Measurements from ENCODE around the gene DROSHA. TPM values are rescaled to one million over a fixed set of nuclear protein-coding genes. Genes with fewer than 3 reads are reported as not detected.
"Not testable (repeated sequence)": the region's sequence is repeated elsewhere in the genome, so short reads cannot be mapped to it uniquely, and the experiment has no call there.

DROSHA gene
- total RNA-seq, 1 donor from 2014 or later: 68.8 TPM

DNA sequence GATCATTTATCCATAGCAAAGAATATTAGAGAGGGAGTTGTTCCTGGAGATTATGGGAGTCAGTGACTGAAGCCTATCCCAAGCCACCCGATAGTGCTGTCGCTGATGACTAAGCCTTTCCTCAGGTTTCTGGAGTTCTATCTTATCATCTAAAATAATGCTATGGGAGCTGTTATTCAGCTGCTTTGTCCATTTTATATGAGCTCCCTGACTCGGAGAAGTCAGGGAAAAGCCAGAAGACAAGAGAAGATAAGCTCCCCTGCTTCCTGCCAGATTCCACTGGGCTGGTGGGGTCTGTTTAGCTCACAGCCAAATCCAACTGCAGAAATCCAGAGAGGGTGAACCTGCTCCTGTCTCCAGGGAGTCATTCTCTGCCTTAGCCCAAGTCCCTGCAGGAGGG is 148.2 kb downstream of the DROSHA start:
- intact Hi-C loops (cut with micrococcal nuclease): no loop called here

DNA sequence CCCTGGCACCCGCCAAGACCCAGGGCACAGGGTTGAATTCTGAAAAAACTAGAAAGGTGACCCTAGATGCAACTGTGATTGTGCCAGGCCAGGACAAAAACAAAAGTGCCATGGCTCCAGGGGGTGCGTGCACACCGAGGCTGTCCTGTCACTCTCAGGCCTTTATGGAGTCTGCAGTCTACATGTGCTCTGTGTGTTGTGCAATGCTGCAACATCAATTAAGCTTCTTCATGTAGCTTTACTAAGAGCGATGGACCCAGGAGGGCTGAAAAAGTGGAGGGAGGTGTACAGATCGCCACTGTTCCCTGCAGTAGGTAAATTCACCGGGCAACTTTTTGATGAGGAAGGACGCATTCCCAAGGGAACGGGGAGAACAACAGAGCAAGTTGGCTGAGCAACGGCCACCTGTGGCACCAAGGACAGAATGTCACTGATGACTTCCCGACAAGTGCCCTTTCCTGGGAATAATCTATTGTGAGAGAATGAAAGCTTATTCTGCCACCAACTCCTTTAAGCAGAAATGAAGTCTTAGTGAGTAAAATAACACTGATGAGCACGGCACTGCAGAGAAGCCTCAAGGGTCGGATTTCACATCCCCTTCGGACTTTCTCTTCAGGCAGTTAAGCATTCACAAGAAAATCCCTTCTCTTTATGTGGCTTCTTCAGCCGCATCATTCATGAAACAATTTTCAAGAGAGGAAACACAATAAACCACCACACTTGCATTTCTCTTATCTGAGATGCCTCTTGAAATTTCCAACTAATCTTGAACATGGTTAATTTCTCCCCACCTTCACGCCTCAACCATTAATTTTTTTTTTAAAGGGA is 149.6 kb downstream of the DROSHA start:
- intact Hi-C loops (cut with micrococcal nuclease): no loop called here

DNA sequence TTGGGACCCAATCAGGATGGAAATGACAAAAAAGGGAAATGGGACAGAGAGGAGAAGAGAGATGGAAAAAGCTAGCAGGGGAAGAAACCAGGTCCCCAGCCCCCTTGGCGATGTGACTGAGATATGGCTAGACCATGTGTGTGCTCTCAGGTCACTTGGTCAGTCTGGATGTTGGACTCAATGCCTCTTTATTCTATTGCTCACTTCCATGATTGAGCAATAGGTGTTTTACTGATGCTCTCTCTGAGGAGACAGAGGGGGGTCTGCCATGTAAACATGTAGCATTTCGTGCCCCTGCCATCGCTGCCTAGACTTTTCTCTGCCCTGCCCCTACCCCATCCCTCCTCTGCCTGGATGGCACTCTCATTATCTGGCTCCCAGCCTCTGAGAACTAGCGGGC is 150.6 kb downstream of the DROSHA start:
- intact Hi-C loops (cut with micrococcal nuclease): no loop called here

DNA sequence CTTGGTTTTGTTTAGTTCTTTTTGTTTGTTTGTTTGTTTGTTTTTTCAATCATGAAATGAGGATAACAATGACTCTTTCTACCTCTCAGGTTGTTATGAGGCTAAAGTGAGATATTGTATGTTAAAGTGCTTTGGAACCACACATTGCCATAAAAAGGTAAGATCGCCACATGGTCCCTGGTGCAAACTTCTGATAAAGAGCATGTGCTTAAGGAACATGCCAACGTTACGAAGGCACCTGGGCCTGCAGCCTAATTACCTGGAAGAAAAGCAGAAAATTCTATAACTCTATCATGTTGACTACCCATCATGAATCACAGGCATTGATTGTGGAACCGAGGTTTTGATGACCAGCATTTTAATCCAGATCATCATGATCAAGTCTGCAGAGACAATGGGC is 151.8 kb downstream of the DROSHA start:
- intact Hi-C loops (cut with micrococcal nuclease): no loop called here

DNA sequence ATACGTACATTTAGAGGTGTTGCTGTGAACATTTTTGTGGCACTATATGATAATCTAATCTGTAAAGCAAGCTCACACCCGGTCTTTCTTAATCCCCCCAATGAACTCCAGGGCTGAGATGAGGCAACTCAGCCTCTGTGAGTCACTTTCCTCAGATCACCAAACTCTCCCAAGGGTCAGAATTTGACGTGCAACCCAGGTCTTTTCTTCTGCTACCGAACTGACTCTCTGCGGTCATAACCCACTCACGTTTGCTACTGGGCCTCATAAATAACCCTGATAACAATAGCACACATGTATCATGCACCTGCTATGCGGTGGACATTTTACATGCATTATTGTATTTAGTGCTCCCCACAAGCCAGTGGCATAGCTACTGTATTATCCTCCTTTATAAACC is 153.1 kb downstream of the DROSHA start:
- intact Hi-C loops (cut with micrococcal nuclease): no loop called here

DNA sequence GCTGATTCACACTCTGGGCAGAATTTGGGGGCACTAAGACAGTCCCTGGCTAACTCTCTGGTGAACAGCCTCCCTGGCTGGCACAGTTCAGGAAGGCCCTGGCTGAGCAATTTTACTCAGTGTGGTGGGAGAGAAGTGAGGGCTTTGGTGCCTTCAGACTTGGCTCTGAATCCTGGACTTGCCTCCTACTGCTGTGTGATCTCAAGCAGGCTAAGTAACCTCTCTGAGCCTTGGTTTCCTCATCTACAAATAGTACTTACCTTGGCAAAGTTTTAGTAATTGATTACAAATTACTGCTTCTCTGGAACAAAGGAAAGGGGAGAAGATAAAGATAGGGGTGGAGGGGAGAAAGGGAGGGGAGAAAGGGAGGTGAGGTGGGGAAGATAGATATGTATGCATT is 153.8 kb downstream of the DROSHA start:
- intact Hi-C loops (cut with micrococcal nuclease): no loop called here

DNA sequence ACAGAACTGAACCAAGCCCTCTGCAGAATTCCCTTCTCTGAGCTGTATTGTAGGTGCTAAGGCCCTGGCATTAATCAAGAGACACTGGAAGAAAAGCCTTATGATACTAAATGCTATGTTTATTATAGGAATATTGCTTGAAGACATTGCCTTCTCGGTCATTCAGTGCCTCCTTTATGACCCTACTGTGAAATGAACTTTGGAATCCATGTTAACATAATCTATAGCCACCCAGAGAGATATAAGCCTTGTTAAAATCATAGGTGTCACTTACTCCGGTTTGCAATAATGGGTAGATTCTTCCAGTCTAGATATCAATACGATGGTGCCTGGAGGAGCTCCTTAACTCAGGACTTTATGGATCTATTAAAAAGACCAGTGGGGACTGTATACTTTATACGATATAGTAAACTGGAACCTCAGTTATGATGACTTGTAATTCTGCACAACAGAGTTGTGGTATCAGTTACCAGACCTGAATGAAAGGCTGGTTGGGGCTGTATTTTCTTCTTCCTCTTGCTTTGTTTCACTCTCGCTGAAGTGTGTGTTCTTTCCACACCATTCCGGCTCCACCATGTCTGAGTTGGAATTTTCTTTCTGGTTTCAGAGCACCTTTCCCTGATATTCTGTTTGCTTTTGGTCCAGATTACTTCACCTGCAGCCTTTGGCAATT is 154.5 kb downstream of the DROSHA start:
- intact Hi-C loops (cut with micrococcal nuclease): no loop called here

DNA sequence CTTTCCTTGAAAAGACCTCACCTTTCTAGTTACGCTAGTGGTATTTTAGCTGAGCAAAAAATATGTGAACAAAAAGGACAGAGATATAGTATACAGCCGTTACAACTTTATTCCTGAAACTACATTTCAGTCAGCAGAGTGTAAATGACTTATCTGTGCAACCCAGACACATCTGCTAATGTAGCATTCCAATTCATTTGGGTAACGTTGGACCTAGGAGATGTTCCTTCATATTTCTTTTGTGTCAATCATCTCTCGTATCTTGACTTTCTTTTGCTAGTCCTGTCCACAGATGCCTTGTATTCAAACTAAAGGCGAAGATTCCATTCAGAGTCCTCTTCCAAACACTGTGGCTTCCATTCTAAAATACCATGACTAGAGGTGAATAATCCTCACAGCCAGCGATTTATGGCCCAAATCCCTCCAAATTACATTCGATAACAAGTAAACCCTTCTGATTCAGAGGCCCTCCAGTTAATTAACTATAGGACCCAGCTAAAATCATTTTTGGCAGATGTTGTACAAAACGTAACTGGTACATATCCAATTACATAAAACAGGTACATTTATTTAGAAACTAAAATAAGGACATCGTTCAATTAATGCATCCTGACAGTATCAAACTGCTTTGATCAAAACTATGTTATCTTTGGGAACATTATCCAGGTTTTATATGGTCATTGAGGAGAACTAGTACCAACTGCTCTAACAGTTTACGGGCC is 155.7 kb downstream of the DROSHA start:
- intact Hi-C loops (cut with micrococcal nuclease): no loop called here

DNA sequence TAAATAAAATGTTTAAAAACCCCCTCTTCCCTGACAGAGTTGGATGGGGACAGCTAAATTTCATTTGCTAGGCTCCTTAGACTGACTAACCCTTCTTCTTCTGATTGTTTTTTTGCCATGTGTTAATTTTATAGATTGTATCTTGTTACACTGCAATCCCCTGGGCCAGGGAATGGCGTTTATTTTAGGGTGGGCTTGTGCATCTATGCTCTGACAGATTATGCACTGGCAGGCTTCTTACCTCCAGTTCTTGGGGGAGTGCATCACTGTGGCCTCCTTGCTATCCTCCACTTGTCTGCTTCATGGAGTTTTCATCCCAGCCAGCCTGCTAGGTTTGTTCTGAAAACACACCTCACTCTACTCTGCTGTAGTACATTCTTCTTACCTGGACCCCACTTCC is 159.8 kb downstream of the DROSHA start:
- intact Hi-C loops (cut with micrococcal nuclease): no loop called here

DNA sequence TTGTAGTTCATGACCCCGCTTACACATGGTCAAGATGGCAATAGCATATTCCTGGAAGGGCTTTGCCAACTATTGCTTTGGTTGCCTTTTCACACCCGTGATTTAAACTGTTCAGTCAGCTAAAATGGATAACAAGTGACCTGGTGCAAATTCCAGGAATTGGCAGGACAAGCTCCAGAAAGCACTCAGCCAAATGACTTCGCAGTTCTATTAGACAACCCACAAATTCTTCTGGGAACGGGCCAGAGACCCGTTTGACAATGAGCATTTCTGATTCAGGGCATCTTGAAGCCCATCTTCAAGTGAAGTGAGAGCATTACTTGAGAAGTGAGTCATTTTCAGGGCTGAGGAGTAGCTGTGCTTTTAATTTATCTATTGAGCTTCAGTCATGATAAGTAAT is 165.0 kb downstream of the DROSHA start:
- intact Hi-C loops (cut with micrococcal nuclease): no loop called here

DNA sequence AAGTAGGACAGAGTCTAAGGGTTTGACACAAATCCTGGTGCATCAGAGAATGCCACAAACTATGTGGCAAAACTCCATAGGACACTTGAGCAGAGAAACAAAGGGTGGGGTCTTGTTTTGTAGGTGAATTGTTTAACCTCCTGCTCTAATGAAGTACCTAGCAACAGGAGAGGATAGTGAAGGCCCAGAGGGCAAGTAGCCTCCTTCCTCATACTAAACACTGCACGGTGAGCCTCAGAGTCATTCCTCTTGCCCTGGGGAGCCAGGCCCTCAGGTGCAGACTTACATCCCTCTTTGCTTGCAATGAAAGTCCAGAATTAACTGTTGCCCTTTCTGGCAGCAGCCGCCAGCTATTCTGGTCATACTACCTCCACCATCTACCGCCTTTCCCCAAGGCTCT is 166.1 kb downstream of the DROSHA start:
- intact Hi-C loops (cut with micrococcal nuclease): no loop called here

DNA sequence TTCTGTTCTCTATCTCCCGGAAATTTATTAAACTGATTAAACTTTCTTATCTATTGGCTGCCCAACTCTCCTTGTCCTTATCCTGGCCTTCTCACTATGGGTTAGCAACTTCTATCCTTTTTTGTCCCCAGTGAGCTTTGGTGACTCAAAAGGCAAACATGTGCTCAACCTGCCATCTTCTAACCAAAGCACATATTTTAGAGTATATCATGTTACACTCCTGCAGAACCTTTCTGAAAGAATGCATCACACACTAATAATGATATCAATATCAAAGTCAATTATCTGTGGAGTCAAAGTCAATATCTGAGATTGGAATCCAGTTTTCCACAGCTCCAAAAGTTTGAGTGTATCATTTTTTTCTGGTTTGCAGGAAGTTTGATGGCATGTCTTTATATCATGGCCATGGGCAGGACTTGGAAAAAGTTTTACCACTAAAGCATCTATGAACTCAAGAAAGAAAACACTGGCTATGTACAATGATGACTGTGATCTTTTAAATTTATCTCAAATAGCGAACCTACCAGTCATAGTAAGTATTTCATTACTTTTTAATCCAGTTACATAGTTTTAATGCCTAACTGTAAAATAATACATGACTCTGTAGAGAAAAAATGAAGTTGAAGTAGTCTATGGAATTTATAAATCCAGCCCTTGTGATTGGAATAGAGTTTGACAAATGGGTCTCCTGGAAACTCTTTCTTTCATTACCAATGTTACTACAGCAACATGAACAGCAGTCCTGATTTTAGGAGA is 166.8 kb downstream of the DROSHA start:
- intact Hi-C loops (cut with micrococcal nuclease): no loop called here

DNA sequence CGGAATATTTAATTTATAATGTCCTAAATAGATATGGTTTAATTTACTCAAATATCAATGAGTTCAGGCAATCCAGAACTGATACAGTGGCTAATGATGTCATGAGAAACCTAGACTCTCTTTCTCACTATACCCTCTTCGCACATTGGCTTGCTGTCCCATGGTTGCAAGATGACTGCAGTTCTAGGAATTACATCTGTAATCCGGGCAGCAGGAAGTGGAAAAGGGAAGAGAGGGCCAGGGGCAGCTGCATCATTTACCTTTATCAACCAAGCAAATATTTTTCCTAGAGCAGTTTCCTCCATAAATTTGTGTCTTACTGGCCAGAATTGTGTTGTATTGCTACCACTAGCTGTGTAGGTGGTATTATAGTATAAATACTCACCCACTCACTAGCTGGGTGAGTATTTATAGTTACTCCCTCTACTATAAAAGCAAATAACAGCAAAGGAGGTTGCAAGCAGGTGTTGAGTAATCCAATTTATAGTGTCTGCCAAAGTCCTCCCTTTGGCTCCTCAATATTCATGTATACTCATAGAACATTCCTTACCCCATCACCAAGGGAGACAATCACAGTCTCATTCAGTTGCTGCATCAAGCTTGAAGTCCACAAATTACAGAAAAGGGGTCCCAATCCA is 168.8 kb downstream of the DROSHA start:
- intact Hi-C loops (cut with micrococcal nuclease): no loop called here

DNA sequence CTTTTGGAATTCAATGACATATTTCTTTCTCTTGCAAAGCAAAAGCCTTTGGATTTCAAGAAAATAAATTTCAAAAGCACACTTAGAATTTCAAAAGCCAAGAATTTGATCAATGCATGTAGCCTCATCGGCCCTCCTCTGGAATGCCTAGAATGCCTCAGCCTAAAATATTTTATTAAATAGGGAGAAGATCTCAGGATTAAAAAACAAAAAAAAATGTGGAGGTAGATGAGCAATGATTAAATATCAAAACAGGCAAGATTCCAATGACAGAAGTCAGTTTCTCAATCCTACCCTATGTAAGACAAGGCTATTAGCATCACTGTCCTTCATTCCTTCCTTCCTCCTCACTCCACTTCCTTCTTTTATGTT is 169.4 kb downstream of the DROSHA start:
- intact Hi-C loops (cut with micrococcal nuclease): no loop called here

DNA sequence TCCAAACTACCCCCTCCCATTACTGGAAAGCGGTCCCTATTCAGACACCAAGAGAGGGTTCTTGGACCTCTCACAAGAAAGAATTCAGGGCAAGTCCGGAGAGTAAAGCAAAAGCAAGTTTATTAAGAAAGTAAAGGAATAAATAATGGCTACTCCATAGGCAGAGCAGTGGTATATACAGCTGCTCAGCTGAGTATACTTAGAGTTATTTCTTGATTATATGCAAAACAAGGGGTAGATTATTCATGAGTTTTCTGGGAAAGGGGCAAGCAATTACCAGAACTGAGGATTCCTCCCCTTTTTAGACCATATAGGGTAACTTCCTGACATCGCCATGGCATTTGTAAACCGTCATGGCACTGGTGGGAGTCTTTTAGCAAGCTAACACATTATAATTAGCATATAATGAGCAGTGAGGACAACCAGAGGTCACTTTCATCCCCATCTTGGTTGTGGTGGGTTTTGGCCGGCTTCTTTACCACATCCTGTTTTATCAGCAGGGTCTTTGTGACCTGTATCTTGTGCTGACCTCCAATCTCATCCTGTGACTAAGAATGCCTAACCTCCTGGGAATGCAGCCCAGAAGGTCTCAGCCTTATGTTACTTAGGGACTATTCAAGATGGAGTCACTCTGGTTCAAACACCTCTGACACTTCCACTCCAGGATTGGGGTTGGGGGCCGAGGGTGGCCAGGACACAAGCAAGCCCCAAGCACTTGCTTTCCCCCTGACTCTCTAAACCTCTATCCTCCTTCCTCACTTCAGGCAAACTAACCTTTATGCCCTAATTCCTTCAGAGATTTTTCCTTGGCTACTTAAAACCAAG is 170.0 kb downstream of the DROSHA start:
- intact Hi-C loops (cut with micrococcal nuclease): not testable (repeated sequence)

DNA sequence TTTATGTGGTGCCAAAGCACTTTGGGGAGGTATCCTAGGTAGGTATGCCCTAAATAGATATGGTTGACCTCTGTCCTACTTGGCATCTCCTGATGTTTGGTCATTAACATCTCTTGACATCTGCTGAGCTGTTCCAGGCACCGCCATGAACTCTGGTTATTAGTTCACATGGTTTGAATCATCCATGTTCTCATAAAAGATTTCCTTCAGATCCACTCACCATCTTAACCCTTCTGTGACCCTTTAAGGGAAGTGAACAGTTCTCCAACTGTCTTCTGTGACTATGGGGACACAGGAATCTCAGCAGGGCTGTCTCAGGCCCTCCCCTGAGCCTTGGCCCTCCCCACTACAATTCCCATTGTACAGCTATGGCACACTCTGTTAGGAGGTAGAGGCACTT is 170.7 kb downstream of the DROSHA start:
- intact Hi-C loops (cut with micrococcal nuclease): no loop called here

DNA sequence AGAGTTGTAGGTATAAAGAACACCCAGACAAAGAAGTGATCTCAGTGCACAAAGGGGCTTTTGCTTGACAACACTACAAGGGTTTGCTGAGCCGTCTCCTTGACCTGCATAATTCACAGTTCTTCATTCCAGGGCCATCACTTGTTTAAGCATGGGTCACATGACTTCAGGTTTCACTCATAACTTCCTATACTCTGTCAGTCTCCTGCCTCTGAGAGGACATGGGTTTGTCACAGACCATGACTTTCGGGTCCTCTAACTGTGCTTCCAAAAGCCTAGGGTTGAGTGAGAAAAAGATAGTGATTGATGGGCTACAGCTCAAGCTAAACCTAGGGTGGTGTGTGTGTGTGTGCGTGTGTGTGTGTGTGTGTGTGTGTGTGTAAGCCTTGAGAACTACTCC is 172.1 kb downstream of the DROSHA start:
- intact Hi-C loops (cut with micrococcal nuclease): no loop called here

DNA sequence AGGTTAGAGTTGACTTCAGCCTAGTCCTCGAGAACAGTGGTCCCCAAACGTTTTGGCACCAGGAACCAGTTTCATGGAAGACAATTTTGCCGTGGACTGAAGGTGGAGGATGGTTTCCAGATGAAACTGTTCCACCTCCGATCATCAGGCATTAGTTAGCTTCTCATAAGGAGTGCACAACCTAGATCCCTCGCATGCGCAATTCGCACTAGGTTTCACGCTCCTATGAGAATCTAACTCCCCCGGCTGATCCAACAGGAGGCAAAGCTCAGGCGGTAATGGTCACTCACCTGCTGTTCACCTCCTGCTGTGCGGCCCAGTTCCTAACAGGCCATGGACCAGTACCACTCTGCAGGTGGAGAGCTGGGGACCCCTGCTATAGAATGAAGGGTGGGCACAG is 174.9 kb downstream of the DROSHA start:
- intact Hi-C loops (cut with micrococcal nuclease): no loop called here

DNA sequence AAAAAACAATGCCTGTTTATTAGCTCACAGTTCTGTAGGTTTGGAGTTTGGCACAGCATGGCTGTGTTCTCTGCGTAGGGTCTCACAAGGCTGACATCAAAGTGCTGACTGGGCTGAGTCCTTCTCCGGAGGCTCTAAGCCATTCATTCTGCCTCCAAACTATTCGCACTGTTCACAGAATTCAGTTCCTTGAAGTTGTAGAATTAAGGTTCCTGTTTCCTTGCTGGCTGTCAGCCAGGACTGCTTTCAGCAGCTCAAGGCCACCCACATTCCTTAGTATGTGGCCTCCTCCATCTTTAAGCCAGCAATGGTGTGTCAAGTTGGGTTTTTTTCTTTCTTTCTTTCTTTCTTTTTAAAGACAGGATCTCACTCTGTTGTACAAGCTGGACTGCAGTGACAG is 176.6 kb downstream of the DROSHA start:
- intact Hi-C loops (cut with micrococcal nuclease): no loop called here
